Smooth muscle cell (in vitro differentiated cells): Measurements from ENCODE around the gene CKLF. TPM values are rescaled to one million over a fixed set of nuclear protein-coding genes. Genes with fewer than 3 reads are reported as not detected.

Source experiments
- DNase-seq: peaks from one replicate; lab custom pipeline; 2025; ENCODE audit not compliant: unreplicated experiment; lab: John Stamatoyannopoulos, UW
- H2AFZ ChIP-seq: fragments of 200-600 bp; sonication (generic); 2 replicates; pipeline ENCODE4 v1.6.0; 2016; ENCODE audit warnings: antibody characterized with exemption, low read depth, mild to moderate bottlenecking
- H3F3A ChIP-seq: fragments of 200-600 bp; sonication (generic); 2 replicates; pipeline ENCODE4 v1.6.0; 2017; ENCODE audit warnings: antibody characterized with exemption, low read depth
- H3K27ac ChIP-seq: fragments of 200-600 bp; sonication (generic); 2 replicates; pipeline ENCODE4 v1.5.1; 2016; ENCODE audit warnings: low read depth, mild to moderate bottlenecking
- H3K27me3 ChIP-seq: fragments of 200-600 bp; sonication (generic); 2 replicates; pipeline ENCODE4 v1.6.1; 2016; ENCODE audit warnings: low read depth, mild to moderate bottlenecking
- H3K36me3 ChIP-seq: fragments of 200-600 bp; sonication (generic); 2 replicates; pipeline ENCODE4 v1.5.1; 2016; ENCODE audit warnings: low read depth
- H3K4me1 ChIP-seq: fragments of 200-600 bp; sonication (generic); 2 replicates; pipeline ENCODE4 v1.5.1; 2016; ENCODE audit warnings: low read depth
- H3K4me2 ChIP-seq: fragments of 200-600 bp; sonication (generic); 2 replicates; pipeline ENCODE4 v1.6.0; 2016; ENCODE audit warnings: mild to moderate bottlenecking
- H3K4me3 ChIP-seq: fragments of 200-600 bp; sonication (generic); 2 replicates; pipeline ENCODE4 v1.5.1; 2016; ENCODE audit warnings: mild to moderate bottlenecking
- H3K79me2 ChIP-seq: fragments of 200-600 bp; sonication (generic); 2 replicates; pipeline ENCODE4 v1.6.0; 2016; ENCODE audit warnings: low read depth, mild to moderate bottlenecking
- H3K9ac ChIP-seq: fragments of 200-600 bp; sonication (generic); 2 replicates; pipeline ENCODE4 v1.6.0; 2016; ENCODE audit warnings: low read depth
- H3K9me3 ChIP-seq: fragments of 200-600 bp; sonication (generic); replicated peaks from 2 replicates; pipeline ENCODE4 v1.5.1; 2016; ENCODE audit warnings: low read depth
- H4K20me1 ChIP-seq: fragments of 200-600 bp; sonication (generic); 2 replicates; pipeline ENCODE4 v1.6.0; 2016; ENCODE audit warnings: low read depth
- WGBS: methylation state at CpG from one replicate; pipeline ENCODE4 v1.1.7; 2016; ENCODE audit warnings: low lambda C conversion rate; 5-methylcytosine and 5-hydroxymethylcytosine counted together
- polyA plus RNA-seq: library from polyadenylated mRNA; unstranded; fragments of >200 nt; fragmentation: Nextera tagmentation; extraction: Ambion mirVana; gene quantifications from 2 replicates; pipeline ENCODE4 v1.2.1, GENCODE V29; 2016
- total RNA-seq: library from RNA; depleted of rRNA; stranded (reverse); fragments of >200 nt; gene quantifications from 2 replicates; pipeline ENCODE4 v1.2.3, GENCODE V29; 2014
- TF ChIP-seq, protein P1 (sequence below): fragments of 200-600 bp; sonication (generic); IDR thresholded peaks from 2 replicates; pipeline ENCODE4 v1.5.1; 2017; ENCODE audit warnings: borderline replicate concordance, mild to moderate bottlenecking, antibody characterized with exemption; ENCODE audit not compliant: insufficient read depth, poor library complexity, severe bottlenecking

The CKLF gene
- total and polyA plus RNA-seq, 2 experiments from 2014 or later: 61.5 to 78.1 TPM

DNA sequence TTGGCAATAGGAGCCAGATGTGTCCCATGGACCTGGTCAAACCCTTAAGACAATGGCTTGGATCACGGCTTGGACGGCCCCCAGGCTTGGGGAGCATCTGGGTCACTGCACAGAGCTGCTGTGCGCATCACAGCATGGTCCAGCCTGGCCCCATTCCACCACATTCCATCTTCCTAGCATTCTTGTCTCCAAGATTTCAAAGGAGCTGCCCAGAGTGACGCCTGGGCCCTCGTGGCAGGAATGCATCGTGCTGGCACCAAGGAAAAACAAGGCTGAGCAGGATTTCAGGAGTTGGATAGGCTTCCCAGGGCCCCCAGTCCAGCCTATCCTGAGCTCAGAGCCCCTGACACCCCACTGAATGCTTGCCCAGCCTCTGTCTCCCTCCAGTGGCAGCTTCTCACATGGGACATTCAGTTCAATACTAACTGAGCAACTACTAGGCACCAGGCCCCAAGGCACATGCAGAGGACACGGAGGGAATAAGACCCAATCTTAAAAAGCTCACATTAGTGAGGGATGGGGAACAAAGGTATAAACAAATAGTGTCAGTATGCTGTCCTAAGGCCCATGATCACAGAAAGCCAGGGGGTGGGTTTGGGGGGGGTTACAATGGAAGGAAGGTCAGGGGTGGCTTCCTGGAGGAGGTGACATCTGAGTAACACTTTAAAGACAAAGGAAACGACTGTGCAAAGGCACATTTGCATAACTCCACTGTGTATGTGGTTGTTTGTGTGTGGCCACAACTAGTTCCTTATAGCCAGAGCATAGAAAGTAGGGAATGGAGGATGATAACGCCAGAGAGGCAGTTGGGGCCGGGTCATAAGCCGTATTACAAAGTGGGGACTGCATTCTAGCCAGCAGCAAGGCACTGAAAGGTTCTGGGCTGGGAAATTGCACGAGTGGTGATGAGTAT lies 36.5 kb upstream of the CKLF start:
- Histone ChIP-seq H3F3A (peaks cover 8% of the 10 kb centered on the region), H4K20me1 (no peaks in the 10 kb centered on the region), H3K9me3 (no peaks in the 10 kb centered on the region), H2AFZ (no peak overlapping the region), H3K36me3 (no peaks in the 10 kb centered on the region), H3K9ac (no peak overlapping the region), H3K79me2 (no peaks in the 10 kb centered on the region), H3K4me2 (peak overlapping the region; percentile 45), H3K4me1 (peaks cover 28% of the 10 kb centered on the region), H3K27ac (peak overlapping the region; percentile 97), H3K4me3 (no peak overlapping the region), H3K27me3 (no peaks in the 10 kb centered on the region)
- WGBS: 87% methylated on average over 12 of the region's 12 CpGs
- no peak for DNase-seq
- TF ChIP-seq, protein P1, sequence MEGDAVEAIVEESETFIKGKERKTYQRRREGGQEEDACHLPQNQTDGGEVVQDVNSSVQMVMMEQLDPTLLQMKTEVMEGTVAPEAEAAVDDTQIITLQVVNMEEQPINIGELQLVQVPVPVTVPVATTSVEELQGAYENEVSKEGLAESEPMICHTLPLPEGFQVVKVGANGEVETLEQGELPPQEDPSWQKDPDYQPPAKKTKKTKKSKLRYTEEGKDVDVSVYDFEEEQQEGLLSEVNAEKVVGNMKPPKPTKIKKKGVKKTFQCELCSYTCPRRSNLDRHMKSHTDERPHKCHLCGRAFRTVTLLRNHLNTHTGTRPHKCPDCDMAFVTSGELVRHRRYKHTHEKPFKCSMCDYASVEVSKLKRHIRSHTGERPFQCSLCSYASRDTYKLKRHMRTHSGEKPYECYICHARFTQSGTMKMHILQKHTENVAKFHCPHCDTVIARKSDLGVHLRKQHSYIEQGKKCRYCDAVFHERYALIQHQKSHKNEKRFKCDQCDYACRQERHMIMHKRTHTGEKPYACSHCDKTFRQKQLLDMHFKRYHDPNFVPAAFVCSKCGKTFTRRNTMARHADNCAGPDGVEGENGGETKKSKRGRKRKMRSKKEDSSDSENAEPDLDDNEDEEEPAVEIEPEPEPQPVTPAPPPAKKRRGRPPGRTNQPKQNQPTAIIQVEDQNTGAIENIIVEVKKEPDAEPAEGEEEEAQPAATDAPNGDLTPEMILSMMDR: peak; percentile 31

DNA sequence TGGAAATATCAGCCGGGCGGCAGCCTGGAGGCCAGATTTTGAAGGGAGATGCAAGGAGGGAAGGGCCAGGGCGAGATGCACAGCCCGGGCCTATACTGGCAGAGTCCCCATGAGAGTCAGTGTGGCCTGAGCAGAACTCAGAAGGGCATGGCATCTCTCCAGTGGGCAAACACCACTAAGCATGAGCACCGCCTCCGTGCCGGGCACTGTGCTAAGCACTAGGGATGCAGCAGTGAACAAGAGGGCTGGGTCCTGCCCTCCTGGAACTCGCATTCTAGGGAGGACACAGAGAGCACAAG lies 35.9 kb upstream of the CKLF start:
- Histone ChIP-seq H3F3A (peaks cover 8% of the 10 kb centered on the region), H3K4me3 (no peak overlapping the region), H2AFZ (no peak overlapping the region), H3K9ac (no peak overlapping the region), H3K79me2 (no peaks in the 10 kb centered on the region), H3K4me1 (peaks cover 22% of the 10 kb centered on the region), H3K9me3 (no peaks in the 10 kb centered on the region), H3K36me3 (no peaks in the 10 kb centered on the region), H3K27me3 (no peaks in the 10 kb centered on the region), H4K20me1 (no peaks in the 10 kb centered on the region), H3K4me2 (peak overlapping the region; percentile 45), H3K27ac (peak overlapping the region; percentile 97)
- TF ChIP-seq, protein P1: no peak
- 77% methylated on average over 8 of the region's 8 CpGs for WGBS
- DNase-seq: no peak

DNA sequence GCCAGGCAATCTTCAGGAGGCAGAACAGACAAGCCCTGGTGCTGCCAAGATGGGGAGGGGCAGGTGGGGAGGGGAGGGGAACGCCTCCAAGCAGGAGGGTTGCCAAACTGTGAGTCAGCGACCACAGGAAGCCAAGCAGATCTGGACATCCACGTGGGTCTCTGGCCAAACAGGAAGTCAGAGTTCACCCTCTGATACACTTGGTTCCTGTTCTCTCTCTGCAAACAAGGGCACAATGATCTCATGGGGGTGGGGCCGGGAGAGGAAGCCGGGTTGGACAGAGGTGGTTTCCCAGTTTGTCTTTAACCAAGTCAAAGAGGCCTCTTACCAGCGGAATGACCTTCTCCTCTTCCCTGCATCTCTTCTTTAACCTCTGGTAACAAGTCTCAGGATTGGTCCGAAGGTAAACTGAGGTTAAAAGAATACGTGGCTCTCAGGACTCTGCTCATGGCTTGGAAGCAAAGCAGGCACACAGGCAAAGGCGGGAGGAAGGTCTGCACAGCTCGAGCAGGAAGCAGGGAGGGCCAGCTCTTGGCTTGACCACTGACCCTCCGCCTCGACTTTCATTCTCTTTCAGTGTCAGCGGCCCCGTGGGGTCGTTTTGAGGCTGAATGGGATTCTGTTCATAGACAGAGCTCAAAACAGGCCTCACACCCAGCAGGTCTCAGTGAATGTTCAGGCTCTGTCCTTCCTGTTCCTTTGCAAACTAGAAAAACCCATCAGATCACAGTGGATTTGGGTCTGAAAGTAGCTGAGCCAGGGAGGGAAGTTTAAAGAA lies 35.4 kb upstream of the CKLF start:
- 56% methylated on average over 14 of the region's 15 CpGs for WGBS
- Histone ChIP-seq H3K79me2 (no peaks in the 10 kb centered on the region), H3K27me3 (no peaks in the 10 kb centered on the region), H3K27ac (peak overlapping the region; percentile 97), H3K9ac (peak overlapping the region; percentile 87), H3K4me1 (peaks cover 22% of the 10 kb centered on the region), H3F3A (peaks cover 8% of the 10 kb centered on the region), H3K4me3 (no peak overlapping the region), H4K20me1 (no peaks in the 10 kb centered on the region), H3K9me3 (no peaks in the 10 kb centered on the region), H2AFZ (no peak overlapping the region), H3K36me3 (no peaks in the 10 kb centered on the region), H3K4me2 (peak overlapping the region; percentile 71)
- TF ChIP-seq, protein P1: no peak
- DNase-seq: peak; percentile 58
